GM18519 (cell line): ENCODE data around the gene UBTF.

Experiments used
- ATAC-seq: cut with Tn5 transposase; IDR thresholded peaks from one replicate; pipeline ENCODE4 v1.9.1; 2021; ENCODE audit warnings: mild to moderate bottlenecking, moderate library complexity; ENCODE audit not compliant: unreplicated experiment, low FRiP score

Gene UBTF, protein sequence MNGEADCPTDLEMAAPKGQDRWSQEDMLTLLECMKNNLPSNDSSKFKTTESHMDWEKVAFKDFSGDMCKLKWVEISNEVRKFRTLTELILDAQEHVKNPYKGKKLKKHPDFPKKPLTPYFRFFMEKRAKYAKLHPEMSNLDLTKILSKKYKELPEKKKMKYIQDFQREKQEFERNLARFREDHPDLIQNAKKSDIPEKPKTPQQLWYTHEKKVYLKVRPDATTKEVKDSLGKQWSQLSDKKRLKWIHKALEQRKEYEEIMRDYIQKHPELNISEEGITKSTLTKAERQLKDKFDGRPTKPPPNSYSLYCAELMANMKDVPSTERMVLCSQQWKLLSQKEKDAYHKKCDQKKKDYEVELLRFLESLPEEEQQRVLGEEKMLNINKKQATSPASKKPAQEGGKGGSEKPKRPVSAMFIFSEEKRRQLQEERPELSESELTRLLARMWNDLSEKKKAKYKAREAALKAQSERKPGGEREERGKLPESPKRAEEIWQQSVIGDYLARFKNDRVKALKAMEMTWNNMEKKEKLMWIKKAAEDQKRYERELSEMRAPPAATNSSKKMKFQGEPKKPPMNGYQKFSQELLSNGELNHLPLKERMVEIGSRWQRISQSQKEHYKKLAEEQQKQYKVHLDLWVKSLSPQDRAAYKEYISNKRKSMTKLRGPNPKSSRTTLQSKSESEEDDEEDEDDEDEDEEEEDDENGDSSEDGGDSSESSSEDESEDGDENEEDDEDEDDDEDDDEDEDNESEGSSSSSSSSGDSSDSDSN

GRCh38 chr17:44219616-44220212 is at the start of gene UBTF:
UBTF (minus strand) TSS chr17:44219675; CDS start chr17:44218229, 1,446 bp downstream.
- no peak for ATAC-seq

DNA sequence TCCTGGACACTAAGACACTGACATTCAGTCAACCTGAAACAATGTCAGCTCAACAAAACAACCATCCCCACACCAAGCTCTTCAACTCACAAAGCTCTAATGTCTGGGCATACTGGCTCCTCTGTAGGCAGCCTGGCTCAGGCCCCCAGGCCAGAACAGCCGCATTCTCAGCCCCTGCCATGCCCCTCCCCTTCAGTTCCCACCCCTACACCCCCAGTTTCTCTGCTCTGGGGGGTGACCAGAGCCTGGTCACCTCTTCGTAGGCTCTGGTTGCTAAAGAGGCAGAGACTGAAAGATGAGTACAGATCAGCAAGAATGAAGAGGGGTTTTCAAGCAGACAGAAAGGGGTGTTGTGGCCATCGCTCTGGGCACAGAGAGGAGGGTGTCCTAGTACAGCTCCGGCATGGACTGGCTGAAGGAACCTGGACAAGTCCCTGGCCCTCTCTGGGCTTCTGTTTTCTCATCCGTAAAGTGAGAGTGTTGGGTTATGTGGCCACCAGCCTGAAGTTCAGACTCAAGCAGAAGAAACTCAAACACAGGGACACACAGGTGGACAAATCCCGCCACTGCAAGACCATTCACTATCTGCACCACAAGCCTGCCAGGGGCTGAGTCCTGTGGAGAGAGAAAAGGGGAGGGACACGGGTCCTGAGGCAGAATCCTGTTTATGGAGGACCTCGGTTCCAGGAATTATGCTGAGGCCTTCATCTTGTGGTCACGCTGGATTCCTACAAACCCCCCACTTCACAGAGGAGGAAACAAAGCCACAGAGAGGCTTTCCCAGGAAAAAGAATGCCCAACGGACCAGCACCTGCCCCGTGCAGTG is 49.4 kb upstream of the UBTF start:
- no peak for ATAC-seq

GRCh38 chr17:44267818-44268490 is 48.5 kb upstream of the UBTF start, which contains the start of gene SLC4A1:
SLC4A1 (minus strand) TSS chr17:44268135; CDS start chr17:44262866, 5,269 bp downstream.
- ATAC-seq = no peak

DNA sequence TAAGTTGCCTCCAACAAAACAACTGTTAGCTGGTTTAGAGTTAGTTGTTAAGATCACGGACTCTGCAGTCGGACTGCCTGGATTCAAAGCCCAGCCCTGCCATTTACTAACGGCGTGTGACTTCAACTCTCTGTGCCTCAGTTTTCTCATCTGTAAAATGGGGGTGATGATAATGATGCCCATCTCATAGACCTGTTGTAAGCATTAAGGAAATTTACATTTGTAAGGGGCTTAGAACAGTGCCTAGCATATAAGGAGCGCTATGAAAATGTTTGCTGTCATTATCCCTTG is 47.6 kb upstream of the UBTF start:
- no peak for ATAC-seq

GRCh38 chr17:44266402-44267164 is 47.1 kb upstream of the UBTF start:
- ATAC-seq = no peak

GRCh38 chr17:44263345-44263902 is 43.9 kb upstream of the UBTF start:
- ATAC-seq = no peak

DNA sequence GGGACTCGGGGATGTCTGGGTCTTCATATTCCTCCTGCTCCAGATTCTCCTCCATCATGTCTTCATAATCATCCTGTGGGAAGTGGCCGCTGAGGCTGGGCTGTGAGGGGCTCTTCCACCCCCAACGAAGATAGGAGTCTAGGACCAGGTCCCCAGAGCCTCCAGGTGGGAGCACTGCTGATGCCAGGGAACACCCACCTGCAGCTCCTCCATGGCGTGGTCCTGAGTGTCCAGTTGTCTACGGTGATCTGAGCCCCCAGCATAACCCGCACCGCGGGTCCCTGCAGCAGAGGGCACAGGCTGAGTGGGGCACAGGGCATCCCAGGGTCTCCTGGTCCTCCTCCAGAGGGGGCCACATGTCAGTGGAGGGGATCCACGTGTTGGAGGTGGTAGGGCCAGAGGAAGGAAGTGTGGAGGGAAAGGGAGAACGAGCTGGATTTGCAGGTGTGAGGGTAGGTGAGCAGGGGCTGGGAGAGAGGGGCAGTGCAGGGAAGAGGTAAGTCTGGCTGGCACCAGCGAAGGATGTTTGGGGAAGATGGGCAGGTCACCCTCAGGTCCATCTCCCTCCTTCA is 43.3 kb upstream of the UBTF start:
- no peak for ATAC-seq

DNA sequence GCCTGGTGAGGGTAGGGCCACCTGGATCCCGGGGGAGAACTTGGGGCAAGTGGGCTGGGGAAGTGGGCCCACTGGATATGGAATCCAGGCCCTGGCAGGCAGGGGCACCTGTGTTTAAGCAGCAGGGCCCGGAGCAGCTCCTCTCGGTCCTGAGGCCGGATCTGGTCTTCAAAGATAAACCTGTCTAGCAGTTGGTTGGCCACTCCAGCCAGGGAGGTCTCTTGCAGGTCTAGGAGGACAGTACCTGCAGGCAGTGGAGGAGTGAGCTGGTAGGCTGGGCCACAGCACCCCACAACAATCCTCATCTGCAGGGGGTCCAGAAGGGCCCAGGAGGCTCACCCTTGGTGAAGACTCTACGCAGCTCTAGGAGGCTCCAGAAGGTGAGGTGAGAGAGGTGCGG is 40.8 kb upstream of the UBTF start:
- ATAC-seq = no peak

DNA sequence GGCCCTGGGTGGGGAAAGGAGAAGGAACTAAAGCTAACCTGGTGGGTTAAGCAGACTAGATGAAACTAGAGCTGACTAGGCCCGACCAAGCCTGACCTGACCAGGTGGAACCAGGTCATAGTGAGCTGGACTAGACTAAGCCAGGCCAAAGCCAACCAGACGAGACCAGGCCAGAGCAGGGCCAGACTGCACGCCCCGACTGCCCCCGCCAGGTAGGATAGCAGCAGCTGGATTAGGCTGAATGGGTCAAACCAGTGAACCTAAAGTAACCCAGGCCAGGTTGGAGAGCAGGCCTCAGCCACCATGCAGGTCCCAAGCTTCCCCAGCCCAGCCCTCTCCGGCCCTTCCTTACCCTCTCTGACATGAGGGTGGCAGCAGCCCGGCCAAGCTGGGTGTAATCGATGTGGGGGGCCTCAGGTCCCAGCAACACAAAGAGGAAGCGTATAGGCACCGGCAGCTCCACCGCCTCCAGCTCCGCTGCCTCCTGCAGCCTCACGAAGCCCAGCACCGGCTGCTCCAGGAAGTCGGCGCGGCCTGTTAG is 39.4 kb upstream of the UBTF start:
- ATAC-seq = no peak

DNA sequence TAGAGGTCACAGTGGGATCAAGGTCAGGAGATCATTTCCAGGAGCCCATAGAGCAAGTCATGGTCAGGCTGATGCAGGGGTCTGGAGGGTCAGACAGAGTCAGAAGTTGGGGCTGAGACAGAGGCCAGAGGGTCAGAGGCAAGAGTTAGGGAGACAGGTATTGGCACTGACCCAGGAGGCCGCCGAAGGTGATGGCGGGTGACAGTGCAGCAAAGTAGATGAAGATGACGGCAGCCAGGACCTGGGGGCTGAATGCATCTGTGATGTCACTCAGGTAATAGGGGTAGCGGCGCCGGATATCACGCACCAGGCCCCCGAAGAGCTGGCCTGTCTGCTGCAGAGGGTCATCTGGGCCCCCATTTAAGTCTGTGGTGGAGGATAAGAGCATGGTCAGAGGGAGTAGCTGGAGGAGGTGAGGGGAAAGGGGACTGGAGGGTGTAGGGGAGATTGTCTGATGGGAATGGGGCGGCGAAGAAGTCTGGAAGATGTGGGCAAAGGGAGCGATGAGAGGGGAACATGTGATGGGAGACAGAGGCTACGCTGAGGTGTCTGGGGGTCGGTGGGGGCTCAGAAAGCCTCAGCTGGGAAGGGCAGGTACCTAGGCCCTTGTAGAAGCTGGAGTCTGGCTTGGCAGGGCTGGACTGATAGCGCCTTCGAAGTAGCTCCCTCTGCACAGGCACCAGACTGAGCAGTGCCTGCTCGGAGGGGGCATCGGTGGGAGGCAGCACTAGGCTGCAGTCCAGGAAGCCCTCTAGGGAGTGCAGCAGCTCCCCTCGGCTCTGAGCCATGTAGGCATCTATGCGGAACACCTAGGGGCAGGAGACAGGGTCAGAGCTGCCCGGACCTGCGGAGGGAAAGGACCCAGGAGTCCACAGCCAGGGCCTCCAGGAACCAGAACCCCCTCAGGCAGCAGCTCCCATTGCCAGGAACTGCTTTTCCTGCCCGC is 38.6 kb upstream of the UBTF start:
- no peak for ATAC-seq

DNA sequence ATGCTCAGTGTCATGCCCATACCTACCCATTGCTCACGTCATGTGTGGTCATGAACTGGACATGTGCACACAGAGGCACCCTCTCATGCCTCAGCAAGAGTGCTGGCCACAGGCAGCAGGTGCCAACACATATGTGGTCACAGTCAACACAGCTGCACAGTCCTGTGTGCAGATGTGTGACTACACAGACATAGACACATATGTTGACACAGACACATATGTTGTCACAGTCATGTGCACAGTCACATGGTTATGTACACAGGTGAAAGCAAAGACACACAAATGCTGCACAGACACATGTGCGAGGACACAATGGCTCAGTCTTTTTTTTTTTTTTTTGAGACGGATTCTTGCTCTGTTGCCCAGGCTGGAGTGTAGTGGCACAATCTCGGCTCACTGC is 37.2 kb upstream of the UBTF start:
- ATAC-seq = no peak

- no peak for ATAC-seq
Observed at GRCh38 chr17:44255915-44256314, 36.4 kb upstream of the UBTF start.

- ATAC-seq = no peak
Observed at GRCh38 chr17:44254361-44255095, 35.1 kb upstream of the UBTF start.

GRCh38 chr17:44253006-44253405 is 33.5 kb upstream of the UBTF start:
- no peak for ATAC-seq

DNA sequence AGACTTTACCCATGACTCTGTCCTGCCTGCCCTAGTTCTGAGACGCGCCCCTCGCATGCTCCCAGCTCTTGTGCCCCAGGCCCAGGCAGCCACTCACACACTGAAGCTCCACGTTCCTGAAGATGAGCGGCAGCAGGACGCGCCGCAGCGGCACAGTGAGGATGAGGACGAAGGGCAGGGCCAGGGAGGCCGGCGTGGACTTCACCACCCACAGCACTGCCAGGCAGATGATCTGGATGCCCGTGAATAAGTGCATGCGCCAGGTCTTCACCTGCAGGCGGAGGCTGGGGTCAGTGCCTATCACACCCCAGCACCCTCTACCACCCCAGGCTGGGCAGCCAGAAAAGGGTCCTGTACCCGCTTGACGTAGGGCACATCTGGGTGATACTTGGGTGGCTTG is 31.6 kb upstream of the UBTF start:
- ATAC-seq = no peak

- no peak for ATAC-seq
Observed at GRCh38 chr17:44249501-44250246, 30.2 kb upstream of the UBTF start.
